Spleen (tissue), 11 donors: Measurements from ENCODE around the gene RNU6-8. TPM values are rescaled to one million over a fixed set of nuclear protein-coding genes. Genes with fewer than 3 reads are reported as not detected.
A peak's percentile ranks its signal among the peaks of the same experiment; 100 is the strongest.

ENCODE experiments used
- DNase-seq: peaks from one replicate; pipeline ENCODE4 v3.0.0-alpha.2; 2020
- H3K27ac ChIP-seq, 8 donors: fragments of 200-600 bp; sonication (generic) in 7 of 8; 1 replicate in 4 of 8; 2 replicates in 4 of 8; pipeline versions ENCODE4 v1.5.0 to v1.8.0; 2016 to 2021; ENCODE audit warnings: inconsistent platforms in 4 of 8, mild to moderate bottlenecking in 4 of 8, moderate library complexity in 1 of 8
- H3K27me3 ChIP-seq, 7 donors: fragments of 200-600 bp; sonication (generic) in 6 of 7; replicated peaks in 1 of 7; 1 replicate in 4 of 7; 2 replicates in 3 of 7; pipeline versions ENCODE4 v1.5.0 to v1.8.0; 2016 to 2021; ENCODE audit warnings: inconsistent platforms in 3 of 7, mild to moderate bottlenecking in 1 of 7
- H3K36me3 ChIP-seq, 6 donors: fragments of 200-600 bp; sonication (generic) in 5 of 6; 1 replicate in 4 of 6; 2 replicates in 2 of 6; pipeline versions ENCODE4 v1.5.0 to v1.8.0; 2016 to 2021; ENCODE audit warnings: inconsistent platforms in 2 of 6
- H3K4me1 ChIP-seq, 6 donors: fragments of 200-600 bp; sonication (generic) in 5 of 6; 1 replicate in 3 of 6; 2 replicates in 3 of 6; pipeline versions ENCODE4 v1.5.0 to v1.8.0; 2016 to 2021; ENCODE audit warnings: inconsistent platforms in 3 of 6
- H3K4me3 ChIP-seq, 8 donors: fragments of 200-600 bp; sonication (generic) in 7 of 8; 1 replicate in 4 of 8; 2 replicates in 4 of 8; pipeline versions ENCODE4 v1.5.0 to v1.8.0; 2016 to 2021; ENCODE audit warnings: inconsistent platforms in 4 of 8, mild to moderate bottlenecking in 4 of 8, moderate library complexity in 2 of 8
- H3K9me3 ChIP-seq, 8 donors: fragments of 200-600 bp; sonication (generic) in 7 of 8; 1 replicate in 4 of 8; 2 replicates in 4 of 8; pipeline versions ENCODE4 v1.5.0 to v1.8.0; 2016 to 2021; ENCODE audit warnings: inconsistent platforms in 4 of 8
- CTCF ChIP-seq, 11 experiments: fragments of 200-600 bp in 7 of 11; fragments of 450-650 bp in 4 of 11; sonication (generic) in 4 of 11; IDR thresholded peaks in 8 of 11; conservative IDR thresholded peaks in 3 of 11; 1 replicate in 7 of 11; 2 replicates in 4 of 11; pipeline versions ENCODE4 v1.4.0 to v1.8.0; 2016 to 2021; ENCODE audit warnings: antibody characterized with exemption in 11 of 11, inconsistent platforms in 4 of 11, mild to moderate bottlenecking in 1 of 11
- POLR2A ChIP-seq, 3 donors: fragments of 450-650 bp; IDR thresholded peaks; one replicate each; pipeline ENCODE4 v1.5.1; 2017; ENCODE audit warnings: antibody characterized with exemption in 3 of 3, mild to moderate bottlenecking in 1 of 3
- POLR2AphosphoS5 ChIP-seq, 3 donors: sonication (generic); formaldehyde crosslinking; IDR thresholded peaks; one replicate each; pipeline ENCODE4 v1.5.1; 2017; ENCODE audit warnings: antibody characterized with exemption in 3 of 3
- WGBS, 5 donors: extraction: QIAGEN DNeasy Blood & Tissue Kit in 3 of 5; methylation state at CpG; one replicate each; pipeline versions ENCODE4 v1.1.5 to v1.1.7; 2013 to 2018; 5-methylcytosine and 5-hydroxymethylcytosine counted together
- intact Hi-C: fragments of 100-400 bp; cut with DNase I; formaldehyde crosslinking; loops from one replicate; pipeline ENCODE4 v1.15.0; 2023; ENCODE audit warnings: low total_unique reads
- polyA plus RNA-seq, 3 donors: library from polyadenylated mRNA; stranded (reverse); fragments of 200-250 nt; gene quantifications; one replicate each; pipeline ENCODE4 v1.2.1, GENCODE V29; 2013
- total RNA-seq, 7 donors: library from RNA; depleted of rRNA in 3 of 7; stranded (reverse); fragments of >200 nt in 3 of 7; fragmentation: NEBNext Ultra II Directional in 4 of 7; extraction: Animal tissue kit (Norgen Biotek cat#: 25700) in 4 of 7; gene quantifications; one replicate each; pipeline versions ENCODE4 v1.1.0 to v1.2.1, GENCODE V29; 2016 to 2021
- donor health status: healthy with polysubstance abuse.
- donor health status: DM: no; HTN: no; CAD: no; lungs with moderate emphysema.
- donor health status: DM: no; HTN: no; CAD: no.
- donor health status: Bipolar disorder and iron deficiency.
- donor health status: healthy.
- donor health status: DM: no; HTN: no; CAD: no.
- donor health status: DM: yes; HTN: yes; CAD: no.

The RNU6-8 gene
- total and polyA plus RNA-seq, 10 donors = not detected

- no peak for DNase-seq
- Histone ChIP-seq H3K4me1 (peaks cover 5 to 44% (median 28%) of the 10 kb centered on the region in 6 donors), H3K36me3 (no peaks in the 10 kb centered on the region), H3K27me3 (peaks cover 0 to 8% (median 0%) of the 10 kb centered on the region in 7 donors), H3K4me3 (peak overlapping the region; percentile 60 to 80 (median 69)), H3K9me3 (no peaks in the 10 kb centered on the region), H3K27ac (peak overlapping the region; percentile 87 to 97 (median 92))
- no peak for TF ChIP-seq POLR2A (IDR thresholded peaks at IDR 0.05)
- TF ChIP-seq POLR2AphosphoS5 (IDR thresholded peaks at IDR 0.05) = no peak
- TF ChIP-seq CTCF (IDR thresholded peaks at IDR 0.05 in 8 of 11, conservative IDR thresholded peaks at IDR 0.05 in 3 of 11) = no peak
- intact Hi-C loops = loop anchor here (5.0 kb wide), 1 partner anchor 123 kb away; the partner anchor contains the start of gene ARHGAP5
- WGBS, 5 donors = 6 to 9% (median 8%) methylated on average over 14 of the region's 14 CpGs
These were observed 2.5 kb downstream of the RNU6-8 start for GRCh38 chr14:32200368-32201192.

- H3K27me3 ChIP-seq = no peaks in the 10 kb centered on the region
- no peak for TF ChIP-seq POLR2AphosphoS5 (IDR thresholded peaks at IDR 0.05)
- no peak for TF ChIP-seq CTCF (IDR thresholded peaks at IDR 0.05 in 8 of 11, conservative IDR thresholded peaks at IDR 0.05 in 3 of 11)
- no peak for TF ChIP-seq POLR2A (IDR thresholded peaks at IDR 0.05)
- intact Hi-C loops = no loop called here
- H3K9me3 ChIP-seq = no peaks in the 10 kb centered on the region
- no peak overlapping the region for H3K4me3 ChIP-seq
- no peak overlapping the region for H3K27ac ChIP-seq
- no peak for DNase-seq
- peaks cover 5 to 26% (median 23%) of the 10 kb centered on the region in 6 donors for H3K4me1 ChIP-seq
- no peaks in the 10 kb centered on the region for H3K36me3 ChIP-seq
- WGBS, 5 donors = 60 to 93% (median 76%) methylated on average over 1 of the region's 1 CpG
These were observed 5.2 kb downstream of the RNU6-8 start for GRCh38 chr14:32197919-32198318.

- no peak for TF ChIP-seq CTCF (IDR thresholded peaks at IDR 0.05 in 8 of 11, conservative IDR thresholded peaks at IDR 0.05 in 3 of 11)
- WGBS, 5 donors = 20 to 39% (median 26%) methylated on average over 1 of the region's 1 CpG
- Histone ChIP-seq H3K4me3 (no peak overlapping the region), H3K4me1 (peaks cover 0 to 16% (median 11%) of the 10 kb centered on the region in 6 donors), H3K27ac (no peak overlapping the region), H3K36me3 (no peaks in the 10 kb centered on the region), H3K9me3 (no peaks in the 10 kb centered on the region), H3K27me3 (no peaks in the 10 kb centered on the region)
- no peak for DNase-seq
- intact Hi-C loops = no loop called here
These were observed 7.4 kb downstream of the RNU6-8 start for GRCh38 chr14:32195636-32196035.

- H3K4me3 ChIP-seq = no peak overlapping the region
- no peaks in the 10 kb centered on the region for H3K36me3 ChIP-seq
- no peaks in the 10 kb centered on the region for H3K9me3 ChIP-seq
- H3K4me1 ChIP-seq = peaks cover 0 to 20% (median 2%) of the 10 kb centered on the region in 6 donors
- intact Hi-C loops = no loop called here
- no peak overlapping the region for H3K27ac ChIP-seq
- 77 to 91% (median 85%) methylated on average over 2 of the region's 2 CpGs for WGBS, 5 donors
- no peaks in the 10 kb centered on the region for H3K27me3 ChIP-seq
- no peak for DNase-seq
- TF ChIP-seq POLR2AphosphoS5 (IDR thresholded peaks at IDR 0.05) = no peak
These were observed 9.5 kb downstream of the RNU6-8 start for GRCh38 chr14:32193532-32193931.
